HEK293 (cell line): ENCODE data around the gene TSTD2.

ENCODE experiments used
- ATF2 ChIP-seq: fragments of 450-650 bp; formaldehyde crosslinking; IDR thresholded peaks from 2 replicates; pipeline ENCODE4 v1.5.1; 2016; ENCODE audit warnings: missing biosample characterization, missing genetic modification characterization, low read depth
- BCL11A ChIP-seq: fragments of 450-650 bp; formaldehyde crosslinking; IDR thresholded peaks from 2 replicates; pipeline ENCODE4 v1.5.1; 2016; ENCODE audit warnings: low read depth, missing biosample characterization, missing genetic modification characterization
- GFI1B ChIP-seq: fragments of 450-650 bp; formaldehyde crosslinking; IDR thresholded peaks from 2 replicates; pipeline ENCODE4 v1.5.1; 2016; ENCODE audit warnings: missing biosample characterization, missing genetic modification characterization
- GLI2 ChIP-seq: fragments of 450-650 bp; formaldehyde crosslinking; IDR thresholded peaks from 2 replicates; pipeline ENCODE4; 2017; ENCODE audit warnings: missing biosample characterization, missing genetic modification characterization, low read depth, borderline replicate concordance
- HOXC10 ChIP-seq: sonication (generic); formaldehyde crosslinking; IDR thresholded peaks from 2 replicates; pipeline ENCODE4 v1.8.1; 2023; ENCODE audit warnings: mild to moderate bottlenecking, missing genetic modification reagents
- KLF16 ChIP-seq: fragments of 450-650 bp; formaldehyde crosslinking; IDR thresholded peaks from 2 replicates; pipeline ENCODE4 v1.5.1; 2017; ENCODE audit warnings: missing biosample characterization, missing genetic modification characterization
- KLF7 ChIP-seq: fragments of 450-650 bp; formaldehyde crosslinking; IDR thresholded peaks from 2 replicates; pipeline ENCODE4 v1.5.1; 2016; ENCODE audit warnings: missing biosample characterization, missing genetic modification characterization, borderline replicate concordance
- KLF9 ChIP-seq: fragments of 450-650 bp; formaldehyde crosslinking; IDR thresholded peaks from 2 replicates; pipeline ENCODE4 v1.5.1; 2016; ENCODE audit warnings: missing biosample characterization, missing genetic modification characterization, low read depth
- MEIS1 ChIP-seq: sonication (generic); formaldehyde crosslinking; IDR thresholded peaks from 2 replicates; pipeline ENCODE4 v1.8.1; 2022; ENCODE audit warnings: missing genetic modification reagents, mild to moderate bottlenecking, borderline replicate concordance
- PRDM10 ChIP-seq: fragments of 450-650 bp; formaldehyde crosslinking; IDR thresholded peaks from 2 replicates; pipeline ENCODE4 v1.5.1; 2016; ENCODE audit warnings: missing biosample characterization, missing genetic modification characterization
- TCF7L2 ChIP-seq: IDR thresholded peaks from 2 replicates; pipeline ENCODE4 v1.6.1; 2011; ENCODE audit warnings: low read depth, mild to moderate bottlenecking, inconsistent platforms, low read length, moderate library complexity, borderline replicate concordance
- ZEB2 ChIP-seq: fragments of 450-650 bp; formaldehyde crosslinking; IDR thresholded peaks from 2 replicates; pipeline ENCODE4 v1.5.1; 2016; ENCODE audit warnings: missing biosample characterization, missing genetic modification characterization
- ZNF140 ChIP-seq: fragments of 450-650 bp; formaldehyde crosslinking; IDR thresholded peaks from 2 replicates; pipeline ENCODE4 v1.5.1; 2016; ENCODE audit warnings: missing biosample characterization, missing genetic modification characterization
- ZNF157 ChIP-seq: fragments of 450-650 bp; formaldehyde crosslinking; IDR thresholded peaks from 2 replicates; pipeline ENCODE4 v1.5.1; 2016; ENCODE audit warnings: missing biosample characterization, missing genetic modification characterization
- ZNF19 ChIP-seq: fragments of 450-650 bp; formaldehyde crosslinking; IDR thresholded peaks from 2 replicates; pipeline ENCODE4; 2016; ENCODE audit warnings: missing biosample characterization, missing genetic modification characterization, low read depth
- ZNF214 ChIP-seq: fragments of 450-650 bp; formaldehyde crosslinking; IDR thresholded peaks from 2 replicates; pipeline ENCODE4 v1.5.1; 2017; ENCODE audit warnings: missing biosample characterization, mild to moderate bottlenecking, missing genetic modification characterization, borderline replicate concordance
- ZNF223 ChIP-seq: fragments of 450-650 bp; formaldehyde crosslinking; IDR thresholded peaks from 2 replicates; pipeline ENCODE4 v1.5.1; 2016; ENCODE audit warnings: missing biosample characterization, missing genetic modification characterization
- ZNF239 ChIP-seq: fragments of 450-650 bp; formaldehyde crosslinking; IDR thresholded peaks from 2 replicates; pipeline ENCODE4 v1.5.1; 2016; ENCODE audit warnings: missing biosample characterization, missing genetic modification characterization
- ZNF274 ChIP-seq, 2 experiments: fragments of 200-500 bp in 1 of 2; fragments of 450-650 bp in 1 of 2; sonication (Bioruptor generic) in 1 of 2; formaldehyde crosslinking in 1 of 2; IDR thresholded peaks; 2 replicates each; pipeline versions ENCODE4 v1.5.1 to v1.6.1; 2014 to 2016; ENCODE audit warnings: borderline replicate concordance in 1 of 2, inconsistent platforms in 1 of 2, low read length in 1 of 2, missing biosample characterization in 1 of 2, missing genetic modification characterization in 1 of 2
- ZNF354C ChIP-seq: fragments of 450-650 bp; formaldehyde crosslinking; IDR thresholded peaks from 2 replicates; pipeline ENCODE4 v1.5.1; 2016; ENCODE audit warnings: missing biosample characterization, missing genetic modification characterization, low read depth, borderline replicate concordance
- ZNF391 ChIP-seq: fragments of 450-650 bp; formaldehyde crosslinking; IDR thresholded peaks from 2 replicates; pipeline ENCODE4 v1.5.1; 2016; ENCODE audit warnings: low read depth, missing biosample characterization, missing genetic modification characterization, borderline replicate concordance
- ZNF473 ChIP-seq: fragments of 450-650 bp; formaldehyde crosslinking; IDR thresholded peaks from 2 replicates; pipeline ENCODE4 v1.5.1; 2017; ENCODE audit warnings: missing biosample characterization, missing genetic modification characterization
- ZNF560 ChIP-seq: fragments of 450-650 bp; formaldehyde crosslinking; IDR thresholded peaks from 2 replicates; pipeline ENCODE4 v1.5.1; 2017; ENCODE audit warnings: missing biosample characterization, missing genetic modification characterization, borderline replicate concordance
- ZNF580 ChIP-seq: fragments of 450-650 bp; formaldehyde crosslinking; IDR thresholded peaks from 2 replicates; pipeline ENCODE4 v1.5.1; 2016; ENCODE audit warnings: missing biosample characterization, missing genetic modification characterization
- ZNF623 ChIP-seq: fragments of 450-650 bp; formaldehyde crosslinking; IDR thresholded peaks from 2 replicates; pipeline ENCODE4 v1.5.1; 2016; ENCODE audit warnings: missing biosample characterization, missing genetic modification characterization
- ZNF707 ChIP-seq: fragments of 450-650 bp; formaldehyde crosslinking; IDR thresholded peaks from 2 replicates; pipeline ENCODE4 v1.5.1; 2016; ENCODE audit warnings: missing biosample characterization, missing genetic modification characterization
- ZNF792 ChIP-seq: fragments of 450-650 bp; formaldehyde crosslinking; IDR thresholded peaks from 2 replicates; pipeline ENCODE4 v1.5.1; 2016; ENCODE audit warnings: missing biosample characterization, missing genetic modification characterization
- ZSCAN5A ChIP-seq: fragments of 450-650 bp; formaldehyde crosslinking; IDR thresholded peaks from 2 replicates; pipeline ENCODE4 v1.5.1; 2016; ENCODE audit warnings: missing biosample characterization, missing genetic modification characterization
- ZXDB ChIP-seq: fragments of 450-650 bp; formaldehyde crosslinking; IDR thresholded peaks from 2 replicates; pipeline ENCODE4 v1.5.1; 2016; ENCODE audit warnings: missing biosample characterization, missing genetic modification characterization
- TF ChIP-seq, protein P1 (sequence below): fragments of 450-650 bp; formaldehyde crosslinking; IDR thresholded peaks from 2 replicates; pipeline ENCODE4 v1.5.1; 2016; ENCODE audit warnings: missing biosample characterization, missing genetic modification characterization
- TF ChIP-seq, protein P2 (sequence below): fragments of 450-650 bp; formaldehyde crosslinking; IDR thresholded peaks from 2 replicates; pipeline ENCODE4 v1.5.1; 2017; ENCODE audit warnings: missing biosample characterization, missing genetic modification characterization

The TSTD2 gene

GRCh38 chr9:97555164-97555563, 78.0 kb downstream of the TSTD2 start (continued):
- TF ChIP-seq ZNF707 (tag by site-specific recombination): no peak
- TF ChIP-seq, protein P1, sequence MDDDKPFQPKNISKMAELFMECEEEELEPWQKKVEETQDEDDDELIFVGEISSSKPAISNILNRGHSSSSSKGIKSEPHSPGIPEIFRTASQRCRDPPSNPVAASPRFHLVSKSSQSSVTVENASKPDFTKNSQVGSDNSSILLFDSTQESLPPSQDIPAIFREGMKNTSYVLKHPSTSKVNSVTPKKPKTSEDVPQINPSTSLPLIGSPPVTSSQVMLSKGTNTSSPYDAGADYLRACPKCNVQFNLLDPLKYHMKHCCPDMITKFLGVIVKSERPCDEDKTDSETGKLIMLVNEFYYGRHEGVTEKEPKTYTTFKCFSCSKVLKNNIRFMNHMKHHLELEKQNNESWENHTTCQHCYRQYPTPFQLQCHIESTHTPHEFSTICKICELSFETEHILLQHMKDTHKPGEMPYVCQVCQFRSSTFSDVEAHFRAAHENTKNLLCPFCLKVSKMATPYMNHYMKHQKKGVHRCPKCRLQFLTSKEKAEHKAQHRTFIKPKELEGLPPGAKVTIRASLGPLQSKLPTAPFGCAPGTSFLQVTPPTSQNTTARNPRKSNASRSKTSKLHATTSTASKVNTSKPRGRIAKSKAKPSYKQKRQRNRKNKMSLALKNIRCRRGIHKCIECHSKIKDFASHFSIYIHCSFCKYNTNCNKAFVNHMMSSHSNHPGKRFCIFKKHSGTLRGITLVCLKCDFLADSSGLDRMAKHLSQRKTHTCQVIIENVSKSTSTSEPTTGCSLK (tag by site-specific recombination): no peak
- TF ChIP-seq ZNF560 (tag by site-specific recombination): no peak
- TF ChIP-seq KLF16 (tag by site-specific recombination): no peak
- no peak for TF ChIP-seq GFI1B (tag by site-specific recombination)
- TF ChIP-seq PRDM10 (tag by site-specific recombination): 0 out of 2 replicates have a peak, but pooled peaks have one; percentile 29
- peak; percentile 97 for TF ChIP-seq ATF2 (tag by site-specific recombination)
- no peak for TF ChIP-seq KLF7
- no peak for TF ChIP-seq ZNF223 (tag by site-specific recombination)
- TF ChIP-seq TCF7L2: no peak
- TF ChIP-seq ZNF354C: no peak
- no peak for TF ChIP-seq ZNF157 (tag by site-specific recombination)
- no peak for TF ChIP-seq ZSCAN5A (tag by site-specific recombination)
- TF ChIP-seq ZNF473 (tag by site-specific recombination): no peak
- TF ChIP-seq ZNF580 (tag by site-specific recombination): no peak
- TF ChIP-seq BCL11A (tag by site-specific recombination): no peak
- TF ChIP-seq, protein P2, sequence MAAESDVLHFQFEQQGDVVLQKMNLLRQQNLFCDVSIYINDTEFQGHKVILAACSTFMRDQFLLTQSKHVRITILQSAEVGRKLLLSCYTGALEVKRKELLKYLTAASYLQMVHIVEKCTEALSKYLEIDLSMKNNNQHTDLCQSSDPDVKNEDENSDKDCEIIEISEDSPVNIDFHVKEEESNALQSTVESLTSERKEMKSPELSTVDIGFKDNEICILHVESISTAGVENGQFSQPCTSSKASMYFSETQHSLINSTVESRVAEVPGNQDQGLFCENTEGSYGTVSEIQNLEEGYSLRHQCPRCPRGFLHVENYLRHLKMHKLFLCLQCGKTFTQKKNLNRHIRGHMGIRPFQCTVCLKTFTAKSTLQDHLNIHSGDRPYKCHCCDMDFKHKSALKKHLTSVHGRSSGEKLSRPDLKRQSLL (tag by site-specific recombination): no peak
- no peak for TF ChIP-seq ZNF792
- no peak for TF ChIP-seq ZNF274 (IDR thresholded peaks at IDR 0.05; ENCODE audit: low read length)
- TF ChIP-seq ZNF274 (tag by site-specific recombination; IDR thresholded peaks at IDR 0.05; ENCODE audit: borderline replicate concordance): no peak
- TF ChIP-seq ZNF214 (tag by site-specific recombination): no peak
- no peak for TF ChIP-seq ZNF140 (tag by site-specific recombination)
- TF ChIP-seq GLI2 (tag by site-specific recombination): no peak
- TF ChIP-seq ZXDB: peak; percentile 48; the same call in 1 of the 2 replicates
- no peak for TF ChIP-seq ZEB2 (tag by site-specific recombination)
- no peak for TF ChIP-seq ZNF239
- no peak for TF ChIP-seq KLF9
- TF ChIP-seq HOXC10: no peak
- TF ChIP-seq ZNF391 (tag by site-specific recombination): no peak
- TF ChIP-seq MEIS1 (CRISPR knock-in tag): no peak
- no peak for TF ChIP-seq ZNF623 (tag by site-specific recombination)
- no peak for TF ChIP-seq ZNF19 (tag by site-specific recombination)
